Cardiac fibroblast (primary cell): ENCODE results near the gene ISX.
A peak's percentile ranks its signal among the peaks of the same experiment; 100 is the strongest.

Experiments
- DNase-seq, 2 donors: peaks; one replicate each; pipeline versions ENCODE4 v3.0.0 to v3.0.0-alpha.2; 2010; ENCODE audit warnings: low read depth in 2 of 2
- H3K4me3 ChIP-seq, 2 donors: replicated peaks in 1 of 2; 1 replicate in 1 of 2; 2 replicates in 1 of 2; pipeline ENCODE4 v1.5.1; 2011; ENCODE audit warnings: low read depth in 2 of 2, low read length in 2 of 2, mild to moderate bottlenecking in 2 of 2, moderate library complexity in 1 of 2
- CTCF ChIP-seq: IDR thresholded peaks from one replicate; pipeline ENCODE4 v1.5.1; 2011; ENCODE audit warnings: low read depth, mild to moderate bottlenecking, low read length, inconsistent platforms

ISX gene

GRCh38 chr22:35065796-35066218 is at the start of gene ISX:
ISX (plus strand) TSS chr22:35066158; CDS start chr22:35067088, 930 bp downstream.
- TF ChIP-seq CTCF, result no peak
- no peak for DNase-seq
- H3K4me3 ChIP-seq, result no peak within 1 kb of the TSS

- no peak overlapping the region for H3K4me3 ChIP-seq
- DNase-seq, result no peak
- no peak for TF ChIP-seq CTCF
These were observed 49.0 kb upstream of the ISX start for GRCh38 chr22:35016909-35017308.

- DNase-seq, result no peak
- H3K4me3 ChIP-seq, result no peak overlapping the region
- no peak for TF ChIP-seq CTCF
These were observed 47.0 kb upstream of the ISX start for GRCh38 chr22:35018995-35019394.

- H3K4me3 ChIP-seq, result no peak overlapping the region
- TF ChIP-seq CTCF, result no peak
- no peak for DNase-seq
These were observed 45.4 kb upstream of the ISX start for GRCh38 chr22:35020517-35020916.

GRCh38 chr22:35021161-35021560 is 44.8 kb upstream of the ISX start:
- no peak for TF ChIP-seq CTCF
- DNase-seq, result no peak
- H3K4me3 ChIP-seq, result no peak overlapping the region

GRCh38 chr22:35022291-35022690 is 43.7 kb upstream of the ISX start:
- no peak for DNase-seq
- no peak overlapping the region for H3K4me3 ChIP-seq
- TF ChIP-seq CTCF, result no peak

- TF ChIP-seq CTCF, result peak; percentile 78
- no peak overlapping the region for H3K4me3 ChIP-seq
- peak; percentile 43 to 49 for DNase-seq
These were observed 42.1 kb upstream of the ISX start for GRCh38 chr22:35023692-35024363.
